Ovary (tissue), 3 donors: Measurements from ENCODE around the gene PDS5B.

Source experiments
- CTCF ChIP-seq, 3 donors: fragments of 450-650 bp in 2 of 3; fragments of 200-600 bp in 1 of 3; IDR thresholded peaks; one replicate each; pipeline versions ENCODE4 v1.5.1 to v1.8.0; 2016 to 2022; ENCODE audit warnings: antibody characterized with exemption in 3 of 3, mild to moderate bottlenecking in 1 of 3
- EP300 ChIP-seq: sonication (generic); formaldehyde crosslinking; IDR thresholded peaks from one replicate; pipeline ENCODE4 v1.6.1; 2017; ENCODE audit warnings: antibody characterized with exemption
- POLR2A ChIP-seq: fragments of 450-650 bp; IDR thresholded peaks from one replicate; pipeline ENCODE4 v1.6.1; 2017; ENCODE audit warnings: antibody characterized with exemption, mild to moderate bottlenecking, moderate library complexity
- donor health status: DM: no; HTN: no; CAD: no.

GRCh38 chr13:32790731-32791130 lies 204.5 kb downstream of the PDS5B start:
- TF ChIP-seq CTCF (IDR thresholded peaks at IDR 0.05) (no peak), POLR2A (no peak), EP300 (no peak)
